NCI-H2196 treated with DMSO at 0.1 percent for 48 hours (cell line): ENCODE measurements around the gene CABYR.

Experiments
- DNase-seq: peaks from one replicate; lab custom pipeline; 2025; ENCODE audit not compliant: unreplicated experiment; lab: John Stamatoyannopoulos, UW

CABYR gene

DNA sequence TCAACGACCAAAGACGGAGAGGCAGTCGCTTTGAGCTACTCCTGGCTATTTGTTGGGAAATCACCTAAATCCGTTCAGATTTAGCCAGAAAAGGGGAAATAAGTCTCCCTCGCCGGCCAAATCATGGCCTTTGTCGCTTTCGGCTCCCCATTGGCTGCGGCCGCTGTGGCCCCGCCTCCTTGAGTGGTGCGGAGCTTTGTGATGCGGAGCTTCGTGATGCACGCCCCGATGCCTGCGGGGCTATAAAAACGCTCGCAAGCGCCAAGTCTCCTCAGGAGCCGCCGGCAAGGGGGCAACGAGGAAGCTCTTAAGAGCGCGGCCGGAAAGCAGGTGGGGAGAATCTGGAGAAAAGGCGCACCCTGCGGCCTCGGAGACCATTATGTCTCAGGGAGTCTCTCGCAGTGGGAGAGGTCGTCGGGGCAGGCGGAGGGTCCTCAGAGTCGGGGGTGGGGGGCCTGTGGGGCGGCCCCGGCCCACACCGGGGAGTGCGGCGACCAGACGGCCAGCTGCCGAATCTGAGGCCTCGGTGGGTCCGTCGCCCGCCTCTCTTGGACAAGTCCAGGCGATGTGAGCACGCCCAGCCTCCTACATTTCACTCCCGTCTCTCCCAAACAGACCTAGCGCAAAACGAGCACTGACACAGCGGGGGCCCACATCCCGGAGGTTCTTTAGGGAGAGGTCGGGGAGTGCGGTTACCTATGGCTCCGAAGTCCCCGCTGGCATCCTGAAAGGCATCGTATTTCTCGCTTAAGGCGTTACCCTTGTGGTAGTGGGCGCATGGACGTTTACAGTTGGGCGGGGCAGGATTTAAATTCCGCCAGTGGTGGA lies at the start of gene CABYR:
TSS of gene CABYR (plus strand) at position 274 of the 828 bp plus-strand sequence. CDS start 4,053 bp downstream, outside the sequence.
- peak; percentile 48 for DNase-seq

DNA sequence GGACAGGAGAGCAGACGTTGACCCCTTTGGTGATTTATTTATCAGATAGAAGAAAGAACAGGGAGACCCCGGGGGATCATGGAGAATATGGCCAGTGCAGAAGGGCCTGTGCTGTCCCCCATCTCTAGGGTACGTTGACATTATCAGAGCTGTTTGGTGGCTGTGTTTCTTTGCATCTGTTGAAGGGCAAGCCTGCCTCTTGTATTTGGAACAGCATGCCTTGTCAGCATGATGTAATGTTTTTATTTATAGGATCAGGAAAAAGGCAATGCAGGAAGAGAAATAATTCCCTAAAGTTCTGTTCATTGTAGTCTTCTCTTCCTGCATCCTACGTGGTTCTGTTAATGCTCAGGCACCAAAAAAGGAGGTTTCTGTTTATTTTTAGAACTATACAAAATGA lies 49.8 kb upstream of the CABYR start:
- DNase-seq: no peak

DNA sequence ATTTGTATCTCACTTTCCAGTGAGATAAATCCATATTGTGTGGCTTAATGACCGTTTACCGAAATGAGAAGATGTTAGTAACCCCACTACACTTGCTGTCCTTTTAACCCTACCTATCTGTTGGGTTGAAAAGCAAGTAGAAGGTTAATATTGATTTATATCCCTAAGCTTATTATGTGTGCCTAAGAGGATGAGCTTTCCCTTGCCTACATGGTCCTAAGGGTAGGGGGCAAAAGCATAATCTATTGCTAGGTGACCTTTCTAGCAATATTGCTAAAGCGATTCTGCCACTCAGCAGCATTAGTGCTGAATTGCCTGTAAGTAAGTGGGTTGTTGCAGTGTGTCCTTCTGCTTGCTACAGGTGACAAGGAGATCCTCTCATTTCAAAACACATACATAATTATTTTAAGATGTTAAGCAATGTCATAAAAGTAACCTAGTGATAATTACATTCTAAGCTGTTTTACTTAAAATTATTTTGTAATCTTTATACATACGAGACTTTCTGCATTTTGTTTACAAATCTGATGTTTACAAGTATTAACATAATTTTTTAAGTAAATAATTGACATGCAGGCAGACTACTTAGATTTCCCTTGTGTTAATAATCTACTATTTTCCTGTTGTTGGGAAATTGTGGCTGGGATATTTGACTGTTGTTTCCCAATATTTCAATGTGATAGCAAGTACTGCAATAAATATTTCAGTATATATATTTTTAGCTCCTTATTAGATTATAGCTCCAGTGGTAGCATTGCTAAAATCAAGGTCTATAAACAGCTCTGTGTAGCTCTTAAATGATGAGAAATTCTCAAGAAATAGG lies 49.1 kb upstream of the CABYR start:
- no peak for DNase-seq

- DNase-seq: no peak
Measured at GRCh38 chr18:24090876-24091275, 48.0 kb upstream of the CABYR start.

GRCh38 chr18:24094561-24094960 lies 44.3 kb upstream of the CABYR start:
- no peak for DNase-seq

GRCh38 chr18:24095976-24096375 lies 42.9 kb upstream of the CABYR start:
- DNase-seq: no peak

GRCh38 chr18:24103320-24104021 lies 35.4 kb upstream of the CABYR start:
- no peak for DNase-seq

GRCh38 chr18:24104486-24104885 lies 34.4 kb upstream of the CABYR start:
- no peak for DNase-seq

GRCh38 chr18:24108641-24109040 lies 30.2 kb upstream of the CABYR start:
- DNase-seq: no peak

DNA sequence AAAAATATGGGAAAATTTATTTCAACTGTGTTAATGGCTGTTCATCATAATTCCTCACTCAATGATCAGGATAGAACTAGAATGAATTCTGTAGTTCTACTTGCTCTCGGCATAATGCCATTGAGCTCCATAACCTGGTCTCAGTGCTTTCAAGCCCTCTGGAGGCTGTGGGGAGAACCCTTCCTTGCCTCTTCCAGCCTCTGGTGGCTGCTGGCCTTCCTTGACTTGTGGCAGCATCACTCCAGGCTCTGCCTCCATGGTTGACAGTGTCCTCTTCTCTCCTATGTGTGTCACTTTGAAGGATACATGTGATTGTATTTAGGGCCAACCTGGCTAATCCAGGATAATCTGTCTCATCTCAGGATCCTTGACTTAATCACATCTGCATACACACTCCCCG lies 26.9 kb upstream of the CABYR start:
- no peak for DNase-seq

DNA sequence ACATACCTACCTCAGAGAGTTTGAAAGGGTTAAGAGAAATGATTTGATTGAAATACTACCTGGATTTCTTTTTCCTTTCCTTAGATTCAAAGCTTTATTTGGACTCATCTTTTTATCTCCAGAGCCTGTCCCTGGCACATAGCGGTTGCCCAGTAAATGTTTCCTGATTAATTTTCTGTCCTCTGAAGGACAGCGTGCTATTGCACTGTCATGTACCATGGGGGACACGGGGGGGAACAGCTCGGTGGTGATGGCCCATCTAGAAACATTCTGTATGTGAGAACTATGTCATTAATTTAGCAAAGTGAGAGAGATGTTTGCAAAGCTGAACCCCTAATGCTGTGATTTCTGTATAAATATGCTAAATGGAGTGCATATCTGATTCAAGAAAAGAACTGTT lies 26.4 kb upstream of the CABYR start:
- no peak for DNase-seq

DNA sequence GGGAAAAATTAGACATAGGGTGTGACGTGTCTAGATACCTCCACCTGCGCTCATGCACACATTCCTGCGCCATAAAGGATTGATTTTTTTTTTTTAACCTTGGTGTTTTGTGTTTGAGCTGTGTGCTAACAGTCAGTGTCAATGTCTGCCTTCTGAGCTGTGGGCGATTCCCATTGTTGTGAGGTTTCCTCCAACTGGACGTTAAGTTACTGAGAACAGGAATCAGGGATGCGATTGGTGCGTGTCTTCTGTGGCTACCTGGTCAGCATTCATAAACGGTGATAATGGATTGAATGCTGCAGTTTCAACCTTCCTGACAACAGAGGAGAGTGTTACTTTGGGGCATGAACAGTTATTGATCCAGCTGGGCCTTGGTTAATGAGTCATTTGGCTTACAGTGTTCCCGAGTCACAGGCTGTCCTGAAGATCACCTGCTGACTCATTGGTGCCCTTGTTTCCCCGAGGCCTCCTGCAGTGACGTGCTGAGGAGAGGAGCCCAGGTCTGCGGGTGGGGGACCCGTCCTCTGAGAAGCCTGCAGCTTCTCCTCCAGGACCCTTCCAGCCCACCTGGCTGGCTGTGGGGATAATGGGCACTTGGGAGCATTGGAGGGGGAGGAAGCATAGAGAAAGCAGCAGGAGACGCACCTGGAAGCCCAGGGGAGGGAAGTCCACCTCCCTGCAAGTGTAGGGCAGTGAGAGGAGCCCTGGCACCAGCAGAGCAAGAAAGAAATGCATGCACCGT lies 25.8 kb upstream of the CABYR start:
- no peak for DNase-seq

DNA sequence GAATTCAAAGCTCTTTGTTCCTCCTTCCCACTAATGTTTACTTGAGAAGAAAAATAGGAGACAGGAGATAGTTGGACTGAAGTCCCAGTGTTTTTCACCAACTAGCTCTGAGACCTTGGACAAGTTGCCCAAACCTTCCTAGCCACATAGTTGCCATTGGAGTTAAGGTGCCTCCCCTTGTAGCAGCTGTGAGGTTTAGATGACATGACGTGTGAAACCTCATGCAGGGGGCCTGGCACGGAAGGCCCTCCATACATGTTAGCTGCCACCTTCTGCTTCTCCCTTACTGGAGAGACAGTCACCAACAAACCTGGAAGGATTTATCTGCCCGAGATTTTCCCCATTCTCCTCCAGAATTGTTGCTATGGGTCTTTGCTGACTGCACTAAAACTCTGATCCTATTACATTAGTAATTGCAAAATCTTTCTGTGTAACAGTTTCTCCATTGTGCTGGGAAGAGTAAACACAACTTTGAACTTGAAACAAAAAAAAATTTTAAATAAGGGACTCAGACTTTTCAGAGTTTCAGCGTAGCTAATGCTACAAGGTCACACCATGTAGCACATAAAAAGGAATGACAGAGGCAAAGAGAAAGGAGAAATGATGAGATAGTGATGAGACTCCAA lies 23.8 kb upstream of the CABYR start:
- DNase-seq: no peak

DNA sequence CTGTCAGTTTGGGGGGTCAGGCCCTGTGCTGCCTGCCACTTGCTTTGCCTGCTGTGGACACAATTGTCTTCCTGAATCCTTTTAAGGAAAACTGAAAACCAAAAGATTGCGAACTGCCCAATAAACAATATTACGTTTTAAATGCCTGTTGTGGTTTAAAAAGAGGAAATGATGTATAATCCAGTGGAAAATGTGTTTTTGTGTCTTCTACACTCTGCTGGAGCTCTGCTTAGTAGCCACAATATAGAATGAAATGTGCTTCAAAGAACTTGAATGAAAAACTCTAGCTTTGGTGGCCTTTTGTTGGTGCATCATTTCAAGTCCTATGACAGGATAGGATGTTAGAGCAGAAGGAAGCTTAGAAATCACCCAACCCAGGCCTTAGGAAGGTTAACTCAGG lies 23.2 kb upstream of the CABYR start:
- DNase-seq: no peak

- peak; percentile 63 for DNase-seq
Measured at GRCh38 chr18:24118750-24119577, 19.9 kb upstream of the CABYR start.

DNA sequence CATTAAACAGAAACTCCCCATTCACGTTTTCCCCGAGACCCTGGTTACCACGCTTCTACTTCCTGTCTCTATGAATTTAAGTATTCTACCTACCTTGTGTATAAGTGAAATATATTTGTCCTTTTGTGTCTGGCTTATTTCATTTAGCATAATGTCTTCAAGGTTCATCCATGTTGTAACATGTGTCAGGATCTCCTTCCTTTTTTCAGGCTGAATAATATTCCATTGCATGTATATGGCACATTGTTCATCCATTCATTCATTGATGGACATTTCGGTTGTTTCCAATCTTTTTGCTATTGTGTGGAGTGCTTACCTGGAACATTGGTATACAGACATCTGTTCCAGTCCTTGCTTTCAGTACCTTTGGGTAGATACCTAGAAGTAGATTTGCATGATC lies 18.2 kb upstream of the CABYR start:
- DNase-seq: no peak

DNA sequence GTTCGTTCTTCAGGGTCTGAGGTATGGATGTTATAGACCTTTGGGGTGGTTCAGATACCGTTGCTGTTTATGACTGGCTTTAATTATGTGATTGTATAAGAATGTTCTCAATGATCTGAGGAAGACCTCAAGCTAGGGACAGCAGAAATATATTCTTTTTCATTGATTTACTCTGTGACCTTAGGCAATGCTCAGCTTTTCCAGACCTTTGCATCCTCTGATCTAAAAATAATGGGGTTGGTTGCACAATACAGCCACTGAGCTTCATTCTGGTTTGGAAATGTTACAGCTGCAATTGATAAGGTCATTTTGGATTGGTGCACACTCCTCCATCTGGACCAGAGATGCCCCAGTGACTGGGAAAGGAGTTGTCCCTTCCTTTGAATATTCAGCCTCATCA lies 17.2 kb upstream of the CABYR start:
- DNase-seq: no peak

- no peak for DNase-seq
Measured at GRCh38 chr18:24126155-24126961, 12.5 kb upstream of the CABYR start.

GRCh38 chr18:24127735-24128134 lies 11.1 kb upstream of the CABYR start:
- DNase-seq: no peak
